ENCODE measurements around the gene UGT8. TPM values are rescaled to one million over a fixed set of nuclear protein-coding genes. Genes with fewer than 3 reads are reported as not detected.
A peak's percentile ranks its signal among the peaks of the same experiment; 100 is the strongest.

The UGT8 gene
- total and polyA plus RNA-seq, 2 donors (not counting 1 experiment from before 2014, with no cell fraction given) = 4.2 to 24.0 TPM

DNA sequence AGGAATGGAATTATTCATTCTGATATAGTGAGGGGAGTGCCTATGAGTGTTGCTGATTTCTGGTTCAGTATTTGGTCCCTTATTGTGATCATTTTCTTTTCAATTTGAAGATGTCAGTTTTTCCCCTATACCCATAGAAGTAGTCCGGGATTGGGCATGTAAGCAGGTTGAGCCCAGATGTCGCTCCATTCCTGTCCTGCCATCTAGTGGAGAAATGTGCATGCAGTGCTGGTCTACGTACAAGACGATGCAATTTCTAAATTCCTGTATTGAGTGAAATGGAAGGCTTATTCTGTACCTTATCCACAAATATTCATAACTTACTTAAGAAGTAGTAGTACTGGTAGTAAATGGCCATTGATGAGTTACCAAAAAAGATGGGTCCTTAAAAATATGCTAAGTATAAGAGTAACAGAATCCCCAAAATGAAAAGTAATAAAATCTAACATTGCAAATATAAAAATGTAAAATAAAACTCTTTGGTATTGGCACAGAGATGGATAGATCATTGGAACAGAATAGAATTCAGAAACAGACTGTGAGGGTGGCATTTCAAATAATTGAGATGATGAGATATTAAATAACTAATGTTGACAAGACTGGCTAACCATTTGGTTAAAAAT is 60.9 kb downstream of the UGT8 start:
- WGBS (ENCODE audit: insufficient coverage) = no CpG with 5 or more reads among the region's 4 CpGs
- H3K4me3 ChIP-seq (ENCODE audit: control extremely low read depth in 1 of 5, extremely low read depth in 1 of 5, insufficient read depth in 1 of 5, low read depth in 2 of 5, low read length in 4 of 5) = no peak overlapping the region
- Mint-ChIP-seq H3K4me3 (no peak overlapping the region), H3K27me3 (no peaks in the 10 kb centered on the region), H3K9me3 (ENCODE audit: insufficient read depth) (no peaks in the 10 kb centered on the region), H3K4me1 (peaks cover 17% of the 10 kb centered on the region), H3K27ac (no peak overlapping the region)
- no peak overlapping the region for H3K9ac ChIP-seq (ENCODE audit: low read length)
- H4K20me1 ChIP-seq (ENCODE audit: control insufficient read depth, insufficient read depth, low read length, poor library complexity, severe bottlenecking) = no peaks in the 10 kb centered on the region
- ATAC-seq (ENCODE audit: low read depth) (peak; percentile 88), DNase-seq (peak; percentile 78)
- H2AFZ ChIP-seq (ENCODE audit: insufficient read depth, low read depth, low read length, poor library complexity, severe bottlenecking) = no peak overlapping the region
- no peak overlapping the region for H3K27ac ChIP-seq (ENCODE audit: low read length in 2 of 2)
- no peak for TF ChIP-seq EZH2 (IDR thresholded peaks at IDR 0.05; ENCODE audit: borderline replicate concordance, insufficient read depth, low read depth, low read length, poor library complexity, severe bottlenecking)
- TF ChIP-seq, protein P1, sequence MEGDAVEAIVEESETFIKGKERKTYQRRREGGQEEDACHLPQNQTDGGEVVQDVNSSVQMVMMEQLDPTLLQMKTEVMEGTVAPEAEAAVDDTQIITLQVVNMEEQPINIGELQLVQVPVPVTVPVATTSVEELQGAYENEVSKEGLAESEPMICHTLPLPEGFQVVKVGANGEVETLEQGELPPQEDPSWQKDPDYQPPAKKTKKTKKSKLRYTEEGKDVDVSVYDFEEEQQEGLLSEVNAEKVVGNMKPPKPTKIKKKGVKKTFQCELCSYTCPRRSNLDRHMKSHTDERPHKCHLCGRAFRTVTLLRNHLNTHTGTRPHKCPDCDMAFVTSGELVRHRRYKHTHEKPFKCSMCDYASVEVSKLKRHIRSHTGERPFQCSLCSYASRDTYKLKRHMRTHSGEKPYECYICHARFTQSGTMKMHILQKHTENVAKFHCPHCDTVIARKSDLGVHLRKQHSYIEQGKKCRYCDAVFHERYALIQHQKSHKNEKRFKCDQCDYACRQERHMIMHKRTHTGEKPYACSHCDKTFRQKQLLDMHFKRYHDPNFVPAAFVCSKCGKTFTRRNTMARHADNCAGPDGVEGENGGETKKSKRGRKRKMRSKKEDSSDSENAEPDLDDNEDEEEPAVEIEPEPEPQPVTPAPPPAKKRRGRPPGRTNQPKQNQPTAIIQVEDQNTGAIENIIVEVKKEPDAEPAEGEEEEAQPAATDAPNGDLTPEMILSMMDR (IDR thresholded peaks at IDR 0.05) = peak; percentile 91
- H3K36me3 ChIP-seq (replicated peaks in 1 of 2; ENCODE audit: control extremely low read depth in 1 of 2, control insufficient read depth in 1 of 2, extremely low read depth in 1 of 2, insufficient read depth in 2 of 2, low read length in 1 of 2) = peaks cover 0 to 1% of the 10 kb centered on the region in 2 experiments
- POLR2A ChIA-PET = no interaction called here
- intact Hi-C loops (cut with micrococcal nuclease) = loop anchor here (1.0 to 2.0 kb wide), 6 partner anchors 35 to 1265 kb away; no protein-coding TSS in a partner anchor
- H3K4me2 ChIP-seq (replicated peaks; ENCODE audit: low read depth, low read length, poor library complexity, severe bottlenecking) = no peak overlapping the region
- H3K27me3 ChIP-seq (replicated peaks in 1 of 4; ENCODE audit: control extremely low read depth in 1 of 4, control insufficient read depth in 3 of 4, insufficient read depth in 4 of 4, low read length in 3 of 4) = no peaks in the 10 kb centered on the region
- no peaks in the 10 kb centered on the region for H3K9me3 ChIP-seq (ENCODE audit: control extremely low read depth in 1 of 3, control insufficient read depth in 2 of 3, insufficient read depth in 1 of 3, low read length in 2 of 3)
- H3K4me1 ChIP-seq (ENCODE audit: control insufficient read depth in 2 of 2, insufficient read depth in 2 of 2, low read length in 2 of 2) = no peaks in the 10 kb centered on the region
- CTCF ChIA-PET = interaction anchor here (0.6 to 4.0 kb wide), 31 partner anchors 9 to 1266 kb away, joined by 3 to 51 read pairs (median 4); partner anchors contain the start of gene UGT8
- H3K79me2 ChIP-seq (ENCODE audit: control insufficient read depth, insufficient read depth, low read length) = peaks cover 22% of the 10 kb centered on the region

DNA sequence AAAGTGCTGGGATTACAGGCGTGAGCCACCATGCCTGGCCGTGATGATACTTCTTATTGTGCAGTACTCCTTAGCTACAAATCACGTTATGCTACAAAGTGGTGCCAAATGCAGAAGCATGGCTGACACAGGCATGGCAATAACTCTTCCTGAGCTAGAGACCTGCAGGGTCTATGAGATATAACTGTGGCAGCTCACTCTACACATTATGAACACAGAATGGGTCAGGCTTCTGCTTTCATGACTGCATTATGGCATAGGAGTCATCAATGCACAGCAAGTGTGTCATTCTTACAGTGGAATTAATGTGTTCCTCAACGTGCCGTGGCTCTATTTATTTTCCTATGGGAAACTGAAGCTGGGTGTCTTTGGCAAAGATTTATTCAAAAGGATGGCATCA is 64.5 kb downstream of the UGT8 start:
- Histone ChIP-seq H3K9ac (ENCODE audit: low read length) (no peak overlapping the region), H3K27me3 (replicated peaks in 1 of 4; ENCODE audit: control extremely low read depth in 1 of 4, control insufficient read depth in 3 of 4, insufficient read depth in 4 of 4, low read length in 3 of 4) (no peaks in the 10 kb centered on the region), H3K4me3 (ENCODE audit: control extremely low read depth in 1 of 5, extremely low read depth in 1 of 5, insufficient read depth in 1 of 5, low read depth in 2 of 5, low read length in 4 of 5) (no peak overlapping the region), H3K4me2 (replicated peaks; ENCODE audit: low read depth, low read length, poor library complexity, severe bottlenecking) (no peak overlapping the region), H3K79me2 (ENCODE audit: control insufficient read depth, insufficient read depth, low read length) (peaks cover 22% of the 10 kb centered on the region), H3K9me3 (ENCODE audit: control extremely low read depth in 1 of 3, control insufficient read depth in 2 of 3, insufficient read depth in 1 of 3, low read length in 2 of 3) (no peaks in the 10 kb centered on the region), H3K27ac (ENCODE audit: low read length in 2 of 2) (no peak overlapping the region), H4K20me1 (ENCODE audit: control insufficient read depth, insufficient read depth, low read length, poor library complexity, severe bottlenecking) (no peaks in the 10 kb centered on the region), H2AFZ (ENCODE audit: insufficient read depth, low read depth, low read length, poor library complexity, severe bottlenecking) (no peak overlapping the region), H3K4me1 (ENCODE audit: control insufficient read depth in 2 of 2, insufficient read depth in 2 of 2, low read length in 2 of 2) (no peaks in the 10 kb centered on the region), H3K36me3 (replicated peaks in 1 of 2; ENCODE audit: control extremely low read depth in 1 of 2, control insufficient read depth in 1 of 2, extremely low read depth in 1 of 2, insufficient read depth in 2 of 2, low read length in 1 of 2) (peaks cover 0 to 15% of the 10 kb centered on the region in 2 experiments)
- ChIA-PET POLR2A (no interaction called here), CTCF (interaction anchor here (1.0 to 1.3 kb wide), 3 partner anchors 9 to 278 kb away, joined by 3 to 5 read pairs (median 4); no protein-coding TSS in a partner anchor)
- DNase-seq (no peak), ATAC-seq (ENCODE audit: low read depth) (no peak)
- intact Hi-C loops (cut with micrococcal nuclease) = no loop called here
- H3K4me3 Mint-ChIP-seq = no peak overlapping the region
- H3K4me1 Mint-ChIP-seq = peaks cover 7% of the 10 kb centered on the region
- H3K27ac Mint-ChIP-seq = no peak overlapping the region
- H3K9me3 Mint-ChIP-seq (ENCODE audit: insufficient read depth) = no peaks in the 10 kb centered on the region
- H3K27me3 Mint-ChIP-seq = no peaks in the 10 kb centered on the region
- WGBS (ENCODE audit: insufficient coverage) = 93% methylated on average over 5 of the region's 5 CpGs
- TF ChIP-seq EZH2 (IDR thresholded peaks at IDR 0.05; ENCODE audit: borderline replicate concordance, insufficient read depth, low read depth, low read length, poor library complexity, severe bottlenecking) = no peak
- TF ChIP-seq, protein P1 (IDR thresholded peaks at IDR 0.05) = no peak

Data from B cell (primary cell).